Right ventricle myocardium superior (tissue), 1 donor: ENCODE results near the gene HRC. TPM values are rescaled to one million over a fixed set of nuclear protein-coding genes. Genes with fewer than 3 reads are reported as not detected.
"Not testable (repeated sequence)": the region's sequence is repeated elsewhere in the genome, so short reads cannot be mapped to it uniquely, and the experiment has no call there.

Experiments
- ATAC-seq: fragments of 200-7000 bp; cut with Tn5 transposase; one replicate; pipeline ENCODE4 v1.9.1; 2020; ENCODE audit warnings: mild to moderate bottlenecking; ENCODE audit not compliant: poor library complexity
- DNase-seq: peaks from one replicate; pipeline ENCODE4 v3.0.0-alpha.2; 2020
- intact Hi-C: fragments of 100-400 bp; cut with DNase I; formaldehyde crosslinking; loops from one replicate; pipeline ENCODE4 v1.11.2; 2022
- total RNA-seq: library from RNA; stranded (reverse); fragmentation: NEBNext Ultra II Directional; extraction: Animal tissue kit (Norgen Biotek cat#: 25700); gene quantifications from one replicate; pipeline ENCODE4 v1.2.1, GENCODE V29; 2021
- donor health status: DM: no; HTN: yes; CAD: no; lungs with severe emphysema.

Gene HRC
- total RNA-seq, 1 donor from 2014 or later = 878 TPM

GRCh38 chr19:49145573-49146407 is 9.4 kb downstream of the HRC start:
- peak; percentile 89 for DNase-seq
- peak; percentile 24 for ATAC-seq
- intact Hi-C loops = loop anchor here (5.0 kb wide), 1 partner anchor 48 kb away; no protein-coding TSS in a partner anchor

GRCh38 chr19:49142866-49143335 is 12.3 kb downstream of the HRC start:
- DNase-seq (peak; percentile 94), ATAC-seq (peak; percentile 97)
- intact Hi-C loops = loop anchor here (5.0 kb wide), 1 partner anchor 36 kb away; no protein-coding TSS in a partner anchor

GRCh38 chr19:49141352-49141751 is 13.8 kb downstream of the HRC start:
- intact Hi-C loops = loop anchor here (5.0 kb wide), 1 partner anchor 34 kb away; no protein-coding TSS in a partner anchor
- no peak for ATAC-seq
- no peak for DNase-seq

GRCh38 chr19:49140951-49141350 is 14.2 kb downstream of the HRC start:
- intact Hi-C loops = loop anchor here (5.0 kb wide), 1 partner anchor 34 kb away; no protein-coding TSS in a partner anchor
- ATAC-seq (no peak), DNase-seq (no peak)

GRCh38 chr19:49136771-49137171 is 18.4 kb downstream of the HRC start:
- ATAC-seq = peak; percentile 83
- peak; percentile 91 for DNase-seq
- intact Hi-C loops = no loop called here

- DNase-seq = no peak
- intact Hi-C loops = no loop called here
- ATAC-seq = no peak
These were observed 19.5 kb downstream of the HRC start for GRCh38 chr19:49135686-49136085.

- DNase-seq (peak; percentile 83), ATAC-seq (peak; percentile 69)
- intact Hi-C loops = no loop called here
These were observed 21.4 kb downstream of the HRC start for GRCh38 chr19:49133621-49134454.

GRCh38 chr19:49132974-49133609 is 22.1 kb downstream of the HRC start:
- DNase-seq (peak; percentile 74), ATAC-seq (peak; percentile 36)
- intact Hi-C loops = no loop called here

- intact Hi-C loops = no loop called here
- DNase-seq (peak; percentile 30), ATAC-seq (no peak)
These were observed 24.9 kb downstream of the HRC start for GRCh38 chr19:49130325-49130724.

GRCh38 chr19:49129238-49129583 is 26.0 kb downstream of the HRC start:
- DNase-seq = peak; percentile 36
- ATAC-seq = no peak
- intact Hi-C loops = no loop called here

- no peak for ATAC-seq
- intact Hi-C loops = no loop called here
- peak; percentile 32 for DNase-seq
These were observed 26.5 kb downstream of the HRC start for GRCh38 chr19:49128545-49129237.

- intact Hi-C loops = no loop called here
- ATAC-seq (peak; percentile 99), DNase-seq (peak; percentile 96)
These were observed 27.3 kb downstream of the HRC start for GRCh38 chr19:49127674-49128544.

GRCh38 chr19:49127225-49127624 is 28.0 kb downstream of the HRC start:
- DNase-seq, ATAC-seq, intact Hi-C loops: not testable (repeated sequence)

- intact Hi-C loops = no loop called here
- ATAC-seq = no peak
These were observed 28.6 kb downstream of the HRC start for GRCh38 chr19:49126575-49126974.

GRCh38 chr19:49125025-49125731 is 30.0 kb downstream of the HRC start:
- ATAC-seq = no peak

More at GRCh38 chr19:49126575-49126974, 28.6 kb downstream of the HRC start:
- DNase-seq = no peak

GRCh38 chr19:49123285-49123684 is 31.9 kb downstream of the HRC start:
- intact Hi-C loops, ATAC-seq: not testable (repeated sequence)

More at GRCh38 chr19:49125025-49125731, 30.0 kb downstream of the HRC start:
- intact Hi-C loops = no loop called here
- no peak for DNase-seq

GRCh38 chr19:49121841-49122240 is 33.4 kb downstream of the HRC start:
- DNase-seq, intact Hi-C loops, ATAC-seq: not testable (repeated sequence)

More at GRCh38 chr19:49123285-49123684, 31.9 kb downstream of the HRC start:
- DNase-seq = not testable (repeated sequence)
